ENCODE data around the gene ATN1.

ATN1 gene

GRCh38 chr12:6975297-6976032 is 47.7 kb downstream of the ATN1 start:
- no peak overlapping the region for H3K4me3 ChIP-seq (replicated peaks in 1 of 2; ENCODE audit: low read depth in 2 of 2, low read length in 2 of 2)
- TF ChIP-seq CTCF (IDR thresholded peaks at IDR 0.05; ENCODE audit: low read depth, low read length), result no peak
- DNase-seq (ENCODE audit: low read depth in 2 of 2), result no peak

GRCh38 chr12:6977653-6978052 is 49.9 kb downstream of the ATN1 start:
- no peak overlapping the region for H3K4me3 ChIP-seq (replicated peaks in 1 of 2; ENCODE audit: low read depth in 2 of 2, low read length in 2 of 2)
- no peak for DNase-seq (ENCODE audit: low read depth in 2 of 2)
- TF ChIP-seq CTCF (IDR thresholded peaks at IDR 0.05; ENCODE audit: low read depth, low read length), result no peak

GRCh38 chr12:6978188-6978587 is 50.4 kb downstream of the ATN1 start:
- DNase-seq (ENCODE audit: low read depth in 2 of 2), result no peak
- no peak overlapping the region for H3K4me3 ChIP-seq (replicated peaks in 1 of 2; ENCODE audit: low read depth in 2 of 2, low read length in 2 of 2)
- TF ChIP-seq CTCF (IDR thresholded peaks at IDR 0.05; ENCODE audit: low read depth, low read length), result no peak

GRCh38 chr12:6978611-6979011 is 50.9 kb downstream of the ATN1 start:
- no peak for TF ChIP-seq CTCF (IDR thresholded peaks at IDR 0.05; ENCODE audit: low read depth, low read length)
- DNase-seq (ENCODE audit: low read depth in 2 of 2), result no peak
- no peak overlapping the region for H3K4me3 ChIP-seq (replicated peaks in 1 of 2; ENCODE audit: low read depth in 2 of 2, low read length in 2 of 2)

- TF ChIP-seq CTCF (IDR thresholded peaks at IDR 0.05; ENCODE audit: low read depth, low read length), result no peak
- DNase-seq (ENCODE audit: low read depth in 2 of 2), result no peak
- no peak overlapping the region for H3K4me3 ChIP-seq (replicated peaks in 1 of 2; ENCODE audit: low read depth in 2 of 2, low read length in 2 of 2)
Measured at GRCh38 chr12:6979021-6979420, 51.3 kb downstream of the ATN1 start.

GRCh38 chr12:6979453-6979852 is 51.7 kb downstream of the ATN1 start:
- DNase-seq (ENCODE audit: low read depth in 2 of 2), result no peak
- H3K4me3 ChIP-seq (replicated peaks in 1 of 2; ENCODE audit: low read depth in 2 of 2, low read length in 2 of 2), result no peak overlapping the region
- no peak for TF ChIP-seq CTCF (IDR thresholded peaks at IDR 0.05; ENCODE audit: low read depth, low read length)

GRCh38 chr12:6980075-6980474 is 52.3 kb downstream of the ATN1 start:
- no peak overlapping the region for H3K4me3 ChIP-seq (replicated peaks in 1 of 2; ENCODE audit: low read depth in 2 of 2, low read length in 2 of 2)
- TF ChIP-seq CTCF (IDR thresholded peaks at IDR 0.05; ENCODE audit: low read depth, low read length), result no peak
- no peak for DNase-seq (ENCODE audit: low read depth in 2 of 2)

All from cardiac fibroblast (primary cell).